NCI-H82 treated with DMSO at 0.1 percent for 48 hours (cell line): ENCODE measurements around the gene SLC35A3.
A peak's percentile ranks its signal among the peaks of the same experiment; 100 is the strongest.
"Not testable (repeated sequence)": the region's sequence is repeated elsewhere in the genome, so short reads cannot be mapped to it uniquely, and the experiment has no call there.

ENCODE experiments used
- DNase-seq: peaks from one replicate; lab custom pipeline; 2025; ENCODE audit not compliant: unreplicated experiment; lab: John Stamatoyannopoulos, UW

The SLC35A3 gene

DNA sequence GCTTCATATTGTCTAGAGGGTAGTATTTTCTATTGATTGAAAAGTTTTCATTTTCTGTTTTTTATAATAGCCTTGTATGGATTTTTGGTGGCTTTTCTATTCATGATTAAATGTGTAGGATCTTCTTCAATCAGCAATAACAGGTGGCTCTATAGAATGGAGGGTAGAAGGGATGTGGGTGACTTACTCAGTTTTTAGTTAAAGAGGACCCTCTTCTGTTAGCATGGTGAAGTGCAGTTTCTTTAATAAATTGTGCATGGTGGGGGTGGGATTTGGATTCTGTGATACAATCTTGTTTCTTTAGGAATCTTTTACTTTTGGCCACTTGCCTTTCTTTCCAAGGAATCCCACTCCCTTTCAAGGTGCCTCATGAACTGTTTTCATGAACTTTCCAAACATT, 64.7 kb downstream of the SLC35A3 start:
- DNase-seq = peak; percentile 32

DNA sequence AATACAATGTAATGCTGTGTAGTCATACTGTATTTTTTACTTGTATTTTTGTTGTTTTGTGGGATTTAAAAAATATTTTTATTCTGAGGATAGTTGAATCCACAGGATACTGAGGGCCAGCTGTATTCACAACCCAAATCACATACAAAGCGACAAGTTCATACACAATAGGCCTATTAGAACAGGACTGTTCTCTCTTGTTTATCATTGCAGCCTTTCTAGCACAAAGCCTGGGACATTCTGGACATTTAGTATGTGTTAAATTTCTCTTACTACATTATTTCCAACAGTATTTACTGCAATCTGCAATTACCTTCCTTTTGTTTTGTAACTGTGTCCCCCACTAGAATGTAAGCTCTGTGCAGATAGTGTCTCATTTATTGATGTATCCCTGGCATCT, 65.4 kb downstream of the SLC35A3 start:
- no peak for DNase-seq

DNA sequence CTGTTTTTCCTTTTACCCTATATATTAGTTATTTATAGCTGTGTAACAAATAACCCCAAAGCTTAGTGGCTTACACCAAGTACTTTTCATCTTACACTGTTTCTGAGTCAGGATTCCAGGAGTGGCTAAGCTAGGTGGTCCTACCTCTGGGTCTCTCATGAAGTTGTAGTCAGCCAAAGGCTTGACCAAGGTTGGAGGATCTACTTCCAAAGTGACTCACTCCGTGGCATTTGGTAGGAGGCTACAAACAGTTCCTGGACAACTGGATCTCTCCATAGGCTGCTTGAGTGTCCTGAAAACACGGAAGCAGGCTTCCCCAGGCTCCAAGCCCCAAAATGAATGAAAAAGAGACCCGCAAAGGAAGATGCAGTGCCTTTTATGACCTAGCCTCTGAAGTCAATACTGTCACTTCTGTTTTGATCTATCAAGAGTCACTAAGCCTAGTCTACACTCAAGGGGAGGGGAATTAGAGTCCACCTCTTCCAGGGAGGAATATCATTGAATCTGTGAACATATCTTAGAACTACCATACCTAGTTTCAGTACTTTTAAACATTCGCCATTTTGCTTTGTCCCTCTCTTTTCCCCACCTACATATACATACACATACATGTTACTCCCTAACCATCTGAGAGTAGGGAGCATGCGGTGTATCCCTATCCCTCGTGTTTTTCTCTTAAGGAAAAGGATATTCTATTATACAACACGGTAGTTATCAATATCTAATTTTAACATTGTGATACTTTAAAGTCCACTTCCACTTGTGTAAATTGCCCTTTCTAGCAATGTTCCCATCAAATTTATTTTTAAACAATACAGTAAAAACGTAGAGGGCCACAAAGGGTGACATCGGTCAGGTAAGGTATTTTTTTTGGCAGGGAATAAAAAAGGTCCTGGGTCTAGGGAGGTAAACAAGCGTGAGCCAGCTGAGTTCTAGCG, 67.2 kb downstream of the SLC35A3 start:
- no peak for DNase-seq

DNA sequence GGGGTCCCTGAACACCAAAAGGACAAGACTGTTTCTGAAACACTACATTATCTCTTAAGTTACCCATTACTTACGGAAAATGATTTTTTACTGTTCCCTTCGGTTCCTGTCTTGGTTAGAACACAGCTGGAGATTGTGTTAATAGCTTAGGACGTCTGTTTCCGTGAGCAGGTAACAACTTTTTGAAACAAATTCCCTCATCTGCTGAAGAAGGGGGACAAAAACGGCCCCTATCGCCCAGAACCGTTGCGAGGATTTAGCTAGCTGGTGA, 67.8 kb downstream of the SLC35A3 start:
- DNase-seq = no peak

DNA sequence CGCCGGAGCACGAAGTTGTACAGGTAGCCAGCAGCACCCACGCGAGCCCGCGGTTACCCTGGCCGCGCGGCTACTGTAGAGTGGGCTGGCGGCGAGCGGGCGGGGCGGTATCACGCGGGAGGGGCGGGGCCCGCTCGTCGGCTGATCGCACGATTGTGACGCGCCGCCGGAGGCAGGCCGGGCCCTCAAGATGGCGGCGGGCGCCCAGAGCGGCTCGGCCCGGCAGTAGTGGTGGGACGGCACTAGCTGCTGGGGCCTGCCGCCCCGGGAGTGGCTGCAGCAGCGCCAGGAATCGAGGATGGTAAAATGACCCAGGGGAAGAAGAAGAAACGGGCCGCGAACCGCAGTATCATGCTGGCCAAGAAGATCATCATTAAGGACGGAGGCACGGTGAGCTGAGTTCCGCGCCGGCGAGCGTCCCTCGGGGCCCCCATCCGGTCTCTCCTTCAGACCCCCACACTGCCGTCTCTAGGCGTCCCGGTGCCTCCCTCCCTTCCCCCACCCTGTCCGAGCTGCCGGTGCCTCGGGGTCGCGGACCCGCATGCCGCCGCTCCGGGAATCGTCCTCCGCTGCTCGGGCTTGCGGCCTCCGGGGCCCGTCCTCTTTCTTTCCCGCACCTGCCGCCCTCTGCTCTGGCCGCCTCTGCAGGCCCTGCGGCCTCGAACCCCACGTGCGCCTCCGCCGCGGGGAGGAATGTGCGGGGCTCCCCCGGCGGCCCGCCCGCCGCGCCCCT, 68.3 kb downstream of the SLC35A3 start:
- peak; percentile 37 for DNase-seq

GRCh38 chr1:100038660-100039287, 69.0 kb downstream of the SLC35A3 start:
- DNase-seq = peak; percentile 27

- no peak for DNase-seq
These were observed 69.8 kb downstream of the SLC35A3 start for GRCh38 chr1:100039591-100039990.

DNA sequence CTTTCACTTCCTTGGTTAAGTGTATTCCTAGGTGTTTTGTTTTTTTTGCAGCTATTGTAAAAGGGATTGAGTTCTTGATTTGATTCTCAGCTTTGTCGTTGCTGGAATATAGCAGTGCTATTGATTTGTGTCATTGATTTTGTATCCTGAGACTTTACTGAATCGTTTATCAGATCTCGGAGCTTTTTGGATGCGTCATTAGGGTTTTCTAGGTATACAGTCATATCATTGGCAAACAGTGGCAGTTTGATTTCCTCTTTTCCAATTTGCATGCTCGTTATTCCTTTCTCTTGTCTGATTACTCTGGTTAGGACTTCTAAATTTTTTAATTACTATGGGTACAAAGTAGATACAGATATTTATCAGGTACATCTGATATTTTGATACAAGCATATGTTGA, 75.4 kb downstream of the SLC35A3 start:
- DNase-seq = no peak

GRCh38 chr1:100047235-100047708, 77.5 kb downstream of the SLC35A3 start:
- DNase-seq = not testable (repeated sequence)

DNA sequence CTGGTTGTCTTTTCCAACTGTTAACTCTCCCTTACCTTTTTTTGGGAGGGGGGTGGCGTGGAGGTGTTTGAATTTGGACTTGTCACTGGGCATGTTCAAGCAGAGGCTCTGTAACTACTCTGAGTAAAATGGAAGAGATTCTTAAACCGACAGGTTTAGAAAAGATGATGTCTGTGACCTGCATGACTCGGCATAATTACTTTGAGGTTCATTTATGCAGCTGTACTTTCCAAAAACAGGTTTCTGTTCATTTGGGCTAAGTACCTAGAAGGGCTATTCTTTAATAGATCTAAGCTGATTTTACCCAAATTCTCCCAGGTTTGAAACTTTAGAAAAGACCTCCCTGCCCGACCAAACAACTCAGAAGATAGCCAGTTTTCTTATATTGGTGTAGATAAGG, 80.3 kb downstream of the SLC35A3 start:
- no peak for DNase-seq

DNA sequence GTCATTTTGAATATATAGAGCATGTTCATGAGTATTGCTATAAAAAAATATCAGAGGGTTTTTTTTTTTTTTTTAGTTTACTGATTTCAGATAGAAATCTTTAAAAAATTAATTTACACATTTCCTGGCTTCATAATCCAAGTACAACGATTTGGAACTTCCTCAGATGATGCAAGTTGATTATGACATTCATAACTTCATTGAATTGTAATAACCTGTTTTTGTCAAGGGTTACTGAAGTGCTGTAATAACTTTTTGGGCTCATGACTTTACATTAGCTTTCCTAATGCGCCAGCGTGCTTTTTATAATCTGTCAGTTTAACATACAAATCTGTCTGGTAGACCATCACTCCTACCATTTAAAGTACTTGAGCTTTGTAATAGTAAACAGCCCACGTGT, 81.6 kb downstream of the SLC35A3 start:
- no peak for DNase-seq

- DNase-seq = no peak
These were observed 82.1 kb downstream of the SLC35A3 start for GRCh38 chr1:100051893-100052292.

GRCh38 chr1:100053119-100053518, 83.3 kb downstream of the SLC35A3 start:
- DNase-seq = no peak

DNA sequence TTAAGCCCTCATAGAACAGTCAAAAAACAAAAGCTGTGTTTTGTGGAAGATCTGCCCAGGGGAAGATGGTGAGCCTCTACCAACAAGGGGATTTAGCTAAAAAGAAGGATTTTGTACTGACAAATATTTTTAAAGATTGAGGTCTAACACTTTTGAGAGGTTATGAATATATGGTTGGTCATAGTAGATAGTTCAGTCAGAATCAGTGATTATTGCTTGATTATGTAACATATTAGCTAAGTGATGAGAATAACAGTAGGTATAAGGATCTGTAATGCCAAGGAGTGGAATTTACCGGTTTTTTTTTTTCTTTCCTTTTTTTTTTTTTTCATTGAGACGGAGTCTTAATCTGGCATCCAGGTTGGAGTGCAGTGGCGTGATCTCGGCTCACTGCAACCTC, 83.9 kb downstream of the SLC35A3 start:
- no peak for DNase-seq

DNA sequence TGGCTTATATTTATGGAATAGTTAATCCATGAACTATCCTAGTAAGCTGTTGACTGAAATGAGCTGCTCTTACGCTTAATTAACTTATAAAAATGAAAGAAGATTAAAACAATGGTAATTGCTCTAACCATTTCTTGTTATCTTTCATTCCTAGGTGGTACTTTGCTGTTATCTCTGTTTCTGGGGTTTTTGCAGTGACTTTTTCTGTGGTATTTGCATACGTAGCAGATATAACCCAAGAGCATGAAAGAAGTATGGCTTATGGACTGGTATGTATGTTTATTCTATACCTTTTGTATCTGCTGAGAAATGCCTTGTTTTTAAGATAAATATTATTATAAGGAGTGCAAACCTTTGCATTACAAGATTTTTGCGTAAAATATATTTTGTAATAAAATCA, 91.9 kb downstream of the SLC35A3 start:
- no peak for DNase-seq

DNA sequence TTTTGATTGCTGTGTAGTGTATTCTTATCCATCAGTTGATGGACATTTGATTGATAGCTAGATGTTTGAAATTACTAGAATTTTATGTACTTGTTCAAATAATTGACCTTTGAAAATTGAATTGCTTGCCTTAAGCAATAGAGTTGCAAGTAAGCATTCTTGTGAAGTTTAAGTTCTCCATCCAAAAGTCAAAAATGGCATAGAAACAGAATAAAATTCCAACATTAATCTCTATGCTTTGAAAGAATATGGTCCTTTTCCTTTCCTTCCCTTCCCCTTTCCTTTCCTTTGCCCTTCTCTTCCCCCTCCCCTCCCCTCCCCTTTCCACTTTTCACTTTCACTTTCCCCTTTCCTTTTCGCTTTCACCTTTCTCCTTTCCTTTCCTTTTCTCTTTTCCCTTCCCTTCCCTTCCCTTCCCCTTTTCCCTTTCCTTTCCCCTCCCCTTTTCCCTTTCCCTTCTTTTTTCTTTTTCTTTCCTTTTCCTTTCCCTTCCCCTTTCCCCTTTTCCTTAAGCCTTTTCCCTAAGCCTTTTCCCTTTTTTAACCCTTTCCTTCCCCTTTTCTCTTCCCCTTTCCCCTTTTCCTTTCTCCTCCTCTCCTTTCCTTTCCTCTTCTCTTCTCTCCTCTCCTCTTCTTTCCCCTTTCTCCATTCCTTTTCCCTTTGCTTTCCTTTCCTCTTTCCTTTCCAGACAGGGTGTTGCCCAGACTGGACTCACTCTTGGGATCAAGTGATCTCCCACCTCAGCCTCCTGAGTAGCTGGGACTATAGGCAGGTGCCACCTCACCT, 95.6 kb downstream of the SLC35A3 start:
- no peak for DNase-seq

GRCh38 chr1:100065969-100066227, 96.1 kb downstream of the SLC35A3 start:
- DNase-seq = no peak

- no peak for DNase-seq
These were observed 100.6 kb downstream of the SLC35A3 start for GRCh38 chr1:100070201-100070939.

GRCh38 chr1:100073531-100073930, 103.7 kb downstream of the SLC35A3 start:
- no peak for DNase-seq

- no peak for DNase-seq
These were observed 105.0 kb downstream of the SLC35A3 start for GRCh38 chr1:100074604-100075395.
